CD8-positive, alpha-beta memory T cell (primary cell): ENCODE results near the gene RPL29. TPM values are rescaled to one million over a fixed set of nuclear protein-coding genes. Genes with fewer than 3 reads are reported as not detected.
"Not testable (repeated sequence)": the region's sequence is repeated elsewhere in the genome, so short reads cannot be mapped to it uniquely, and the experiment has no call there.

Source experiments
- CTCF ChIA-PET: fragments of 350-600 bp; sonication (Branson Sonifier 250); formaldehyde crosslinking; loops from one replicate; lab custom pipeline; 2021; ENCODE audit warnings: antibody characterized with exemption; lab: Charles Lee
- POLR2A ChIA-PET: fragments of 350-600 bp; sonication (Branson Sonifier 250); formaldehyde crosslinking; loops from one replicate; lab custom pipeline; 2021; ENCODE audit warnings: antibody characterized with exemption; lab: Charles Lee
- DNase-seq, 5 donors: peaks; one replicate each; pipeline versions ENCODE4 v3.0.0 to v3.0.0-alpha.2; 2020 to 2022; ENCODE audit warnings: mixed read lengths in 1 of 5
- H3K27ac ChIP-seq: one replicate; pipeline ENCODE4 v1.7.0; 2013; ENCODE audit warnings: low read depth, mild to moderate bottlenecking, low read length, moderate library complexity
- H3K27me3 ChIP-seq: 2 replicates; pipeline ENCODE4 v1.7.0; 2013; ENCODE audit warnings: low read length, mild to moderate bottlenecking; ENCODE audit not compliant: insufficient read depth, poor library complexity, severe bottlenecking
- H3K36me3 ChIP-seq: 2 replicates; pipeline ENCODE4 v1.7.0; 2013; ENCODE audit warnings: mild to moderate bottlenecking, low read length, moderate library complexity; ENCODE audit not compliant: insufficient read depth
- H3K4me1 ChIP-seq: 2 replicates; pipeline ENCODE4 v1.7.0; 2013; ENCODE audit warnings: mild to moderate bottlenecking, low read length, moderate library complexity; ENCODE audit not compliant: insufficient read depth
- H3K4me3 ChIP-seq: 2 replicates; pipeline ENCODE4 v1.7.0; 2013; ENCODE audit warnings: mild to moderate bottlenecking, low read length
- H3K9me3 ChIP-seq: 2 replicates; pipeline ENCODE4 v1.7.0; 2013; ENCODE audit warnings: mild to moderate bottlenecking, low read length
- H3K27ac Mint-ChIP-seq, 8 donors: one replicate each; pipeline ENCODE4 v1.8.0; 2020 to 2021; ENCODE audit warnings: mixed read lengths in 8 of 8, mild to moderate bottlenecking in 6 of 8, inconsistent platforms in 3 of 8, moderate library complexity in 3 of 8
- H3K27me3 Mint-ChIP-seq, 2 donors: one replicate each; pipeline ENCODE4 v1.8.0; 2020 to 2021; ENCODE audit warnings: mixed read lengths in 2 of 2, mild to moderate bottlenecking in 1 of 2, moderate library complexity in 1 of 2
- H3K36me3 Mint-ChIP-seq, 3 donors: one replicate each; pipeline ENCODE4 v1.8.0; 2020 to 2021; ENCODE audit warnings: mixed read lengths in 3 of 3, inconsistent platforms in 1 of 3, mild to moderate bottlenecking in 1 of 3
- H3K4me1 Mint-ChIP-seq, 3 donors: one replicate each; pipeline ENCODE4 v1.8.0; 2020 to 2021; ENCODE audit warnings: mixed read lengths in 3 of 3, inconsistent platforms in 1 of 3, mild to moderate bottlenecking in 1 of 3
- H3K4me3 Mint-ChIP-seq, 7 donors: one replicate each; pipeline ENCODE4 v1.8.0; 2020 to 2021; ENCODE audit warnings: mixed read lengths in 7 of 7, mild to moderate bottlenecking in 6 of 7, moderate library complexity in 4 of 7, inconsistent platforms in 2 of 7
- H3K9me3 Mint-ChIP-seq, 5 donors: one replicate each; pipeline ENCODE4 v1.8.0; 2020 to 2022; ENCODE audit warnings: mixed read lengths in 5 of 5, mild to moderate bottlenecking in 3 of 5, moderate library complexity in 2 of 5, inconsistent platforms in 1 of 5
- polyA plus RNA-seq: library from polyadenylated mRNA; unstranded; fragments of 300-500 nt; fragmentation: Illumina TruSeq; gene quantifications from one replicate; pipeline ENCODE4 v1.2.3, GENCODE V29; 2021
- total RNA-seq, 2 experiments: library from RNA; stranded (reverse); gene quantifications; one replicate each; pipeline ENCODE4 v1.2.3, GENCODE V29; 2021

The RPL29 gene
- total and polyA plus RNA-seq, 3 experiments from 2014 or later, result 1,261 to 1,382 (median 1,367) TPM

- POLR2A ChIA-PET, result interaction anchor here (0.6 to 1.4 kb wide), 2 partner anchors 122 to 146 kb away, joined by 3 to 5 read pairs; no protein-coding TSS in a partner anchor
These were observed 5.8 kb upstream of the RPL29 start for GRCh38 chr3:52001443-52001974.

GRCh38 chr3:51999846-52000245, 4.2 kb upstream of the RPL29 start:
- peaks cover 0 to 1% of the 10 kb centered on the region in 2 donors for H3K27me3 Mint-ChIP-seq
- H3K27ac Mint-ChIP-seq, result peak overlapping the region in 1 of 8 donors; percentile 78
- H3K36me3 ChIP-seq, result peaks cover 1% of the 10 kb centered on the region
- peaks cover 16% of the 10 kb centered on the region for H3K4me1 ChIP-seq
- peak overlapping the region in 1 of 7 donors; percentile 57 for H3K4me3 Mint-ChIP-seq
- POLR2A ChIA-PET, result no interaction called here
- DNase-seq, result no peak
- H3K4me3 ChIP-seq, result no peak overlapping the region
- no peak overlapping the region for H3K27ac ChIP-seq
- no peaks in the 10 kb centered on the region for H3K9me3 ChIP-seq
- no peaks in the 10 kb centered on the region for H3K27me3 ChIP-seq
- H3K4me1 Mint-ChIP-seq, result peaks cover 19 to 23% (median 20%) of the 10 kb centered on the region in 3 donors
- CTCF ChIA-PET, result interaction anchor here (3.6 to 6.1 kb wide), 3 partner anchors 57 to 144 kb away, joined by 13 to 79 read pairs (median 74); no protein-coding TSS in a partner anchor
- H3K9me3 Mint-ChIP-seq, result no peaks in the 10 kb centered on the region
- H3K36me3 Mint-ChIP-seq, result peaks cover 0 to 10% (median 3%) of the 10 kb centered on the region in 3 donors

More at GRCh38 chr3:52001443-52001974, 5.8 kb upstream of the RPL29 start:
- H3K27ac ChIP-seq, result no peak overlapping the region
- Mint-ChIP-seq H3K9me3 (no peaks in the 10 kb centered on the region), H3K27ac (peak overlapping the region in 2 of 8 donors; percentile 11 to 28), H3K36me3 (no peaks in the 10 kb centered on the region), H3K27me3 (peaks cover 0 to 1% of the 10 kb centered on the region in 2 donors), H3K4me1 (peaks cover 7 to 15% (median 10%) of the 10 kb centered on the region in 3 donors), H3K4me3 (peak overlapping the region in 2 of 7 donors; percentile 2 to 7)
- H3K36me3 ChIP-seq, result no peaks in the 10 kb centered on the region
- CTCF ChIA-PET, result interaction anchor here (0.6 to 6.1 kb wide), 34 partner anchors 10 to 445 kb away, joined by 3 to 79 read pairs (median 4); partner anchors contain the start of genes ABHD14B, DUSP7, POC1A and RRP9
- H3K9me3 ChIP-seq, result no peaks in the 10 kb centered on the region
- no peaks in the 10 kb centered on the region for H3K27me3 ChIP-seq
- H3K4me1 ChIP-seq, result peaks cover 19% of the 10 kb centered on the region
- H3K4me3 ChIP-seq, result no peak overlapping the region
- DNase-seq, result peak; percentile 80 to 92 (median 87)

- Histone ChIP-seq H3K36me3 (peaks cover 12% of the 10 kb centered on the region), H3K4me3 (no peak overlapping the region), H3K27me3 (no peaks in the 10 kb centered on the region), H3K9me3 (no peaks in the 10 kb centered on the region), H3K27ac (no peak overlapping the region), H3K4me1 (peaks cover 26% of the 10 kb centered on the region)
- no peak for DNase-seq
- Mint-ChIP-seq H3K4me3 (no peak overlapping the region), H3K9me3 (no peaks in the 10 kb centered on the region), H3K27ac (no peak overlapping the region), H3K36me3 (peaks cover 3 to 21% (median 5%) of the 10 kb centered on the region in 3 donors), H3K4me1 (peaks cover 29 to 34% (median 30%) of the 10 kb centered on the region in 3 donors), H3K27me3 (peaks cover 0 to 1% of the 10 kb centered on the region in 2 donors)
- POLR2A ChIA-PET, result no interaction called here
- CTCF ChIA-PET, result interaction anchor here (1.2 to 1.4 kb wide), 2 partner anchors 57 to 124 kb away, joined by 4 to 6 read pairs; partner anchors contain the start of gene DUSP7
These were observed 3.1 kb upstream of the RPL29 start for GRCh38 chr3:51998774-51999173.

GRCh38 chr3:51997935-51998596, 2.4 kb upstream of the RPL29 start:
- H3K9me3 ChIP-seq, result no peaks in the 10 kb centered on the region

GRCh38 chr3:51997172-51997571, 1.5 kb upstream of the RPL29 start:
- no peaks in the 10 kb centered on the region for H3K9me3 Mint-ChIP-seq
- H3K27me3 Mint-ChIP-seq, result peaks cover 0 to 1% of the 10 kb centered on the region in 2 donors
- no peak overlapping the region for H3K27ac ChIP-seq
- H3K27me3 ChIP-seq, result no peaks in the 10 kb centered on the region
- POLR2A ChIA-PET, result no interaction called here
- H3K9me3 ChIP-seq, result no peaks in the 10 kb centered on the region
- H3K27ac Mint-ChIP-seq, result peak overlapping the region in 3 of 8 donors; percentile 25 to 81 (median 33)
- peaks cover 35 to 47% (median 45%) of the 10 kb centered on the region in 3 donors for H3K4me1 Mint-ChIP-seq
- H3K4me3 ChIP-seq, result no peak overlapping the region
- peak overlapping the region in 6 of 7 donors; percentile 49 to 79 (median 62) for H3K4me3 Mint-ChIP-seq
- CTCF ChIA-PET, result no interaction called here
- peaks cover 26% of the 10 kb centered on the region for H3K4me1 ChIP-seq
- H3K36me3 Mint-ChIP-seq, result peaks cover 3 to 35% (median 5%) of the 10 kb centered on the region in 3 donors
- DNase-seq, result no peak
- peaks cover 17% of the 10 kb centered on the region for H3K36me3 ChIP-seq

More at GRCh38 chr3:51997935-51998596, 2.4 kb upstream of the RPL29 start:
- Histone ChIP-seq H3K4me1 (peaks cover 26% of the 10 kb centered on the region), H3K27me3 (no peaks in the 10 kb centered on the region), H3K36me3 (peaks cover 12% of the 10 kb centered on the region), H3K4me3 (no peak overlapping the region), H3K27ac (no peak overlapping the region)
- H3K27ac Mint-ChIP-seq, result peak overlapping the region in 1 of 8 donors; percentile 78
- POLR2A ChIA-PET, result interaction anchor here (0.5 kb wide), 1 partner anchor 254 kb away, joined by 7 read pairs; no protein-coding TSS in a partner anchor
- CTCF ChIA-PET, result interaction anchor here (1.2 to 1.4 kb wide), 2 partner anchors 58 to 125 kb away, joined by 4 to 6 read pairs; partner anchors contain the start of gene DUSP7
- DNase-seq, result no peak
- H3K36me3 Mint-ChIP-seq, result peaks cover 3 to 27% (median 5%) of the 10 kb centered on the region in 3 donors
- H3K4me1 Mint-ChIP-seq, result peaks cover 31 to 41% (median 37%) of the 10 kb centered on the region in 3 donors
- peaks cover 0 to 1% of the 10 kb centered on the region in 2 donors for H3K27me3 Mint-ChIP-seq
- H3K4me3 Mint-ChIP-seq, result peak overlapping the region in 1 of 7 donors; percentile 40
- H3K9me3 Mint-ChIP-seq, result no peaks in the 10 kb centered on the region

- POLR2A ChIA-PET, result no interaction called here
- peaks cover 0 to under 1% of the 10 kb centered on the region in 2 donors for H3K27me3 Mint-ChIP-seq
- CTCF ChIA-PET, result interaction anchor here (1.0 to 2.4 kb wide), 6 partner anchors 12 to 345 kb away, joined by 3 to 20 read pairs (median 6); partner anchors contain the start of genes ABHD14A, ABHD14B, ACY1 and PARP3
- H3K27me3 ChIP-seq, result no peaks in the 10 kb centered on the region
- H3K9me3 ChIP-seq, result no peaks in the 10 kb centered on the region
- peaks cover 30 to 49% (median 46%) of the 10 kb centered on the region in 3 donors for H3K4me1 Mint-ChIP-seq
- peak overlapping the region; percentile 94 to 100 (median 100) for H3K4me3 Mint-ChIP-seq
- peak overlapping the region; percentile 97 for H3K4me3 ChIP-seq
- H3K9me3 Mint-ChIP-seq, result no peaks in the 10 kb centered on the region
- H3K4me1 ChIP-seq, result peaks cover 17% of the 10 kb centered on the region
- no peak for DNase-seq
- H3K27ac ChIP-seq, result peak overlapping the region; percentile 91
- peaks cover 3 to 45% (median 5%) of the 10 kb centered on the region in 3 donors for H3K36me3 Mint-ChIP-seq
- peak overlapping the region; percentile 91 to 100 (median 100) for H3K27ac Mint-ChIP-seq
- peaks cover 22% of the 10 kb centered on the region for H3K36me3 ChIP-seq
These were observed 1.2 kb downstream of the RPL29 start for GRCh38 chr3:51994530-51994929.

- H3K27ac Mint-ChIP-seq, result peak overlapping the region in 6 of 8 donors; percentile 17 to 100 (median 50)
- H3K27me3 Mint-ChIP-seq, H3K27me3 ChIP-seq, H3K9me3 Mint-ChIP-seq, POLR2A ChIA-PET, H3K4me3 ChIP-seq, H3K27ac ChIP-seq, H3K9me3 ChIP-seq, DNase-seq: not testable (repeated sequence)
- CTCF ChIA-PET, result interaction anchor here (1.0 to 1.7 kb wide), 2 partner anchors 19 to 36 kb away, joined by 3 to 4 read pairs; partner anchors contain the start of gene ABHD14A
- H3K36me3 Mint-ChIP-seq, result peaks cover 3 to 45% (median 5%) of the 10 kb centered on the region in 3 donors
- H3K36me3 ChIP-seq, result peaks cover 22% of the 10 kb centered on the region
- H3K4me1 Mint-ChIP-seq, result peaks cover 30 to 49% (median 46%) of the 10 kb centered on the region in 3 donors
- peaks cover 17% of the 10 kb centered on the region for H3K4me1 ChIP-seq
- H3K4me3 Mint-ChIP-seq, result peak overlapping the region in 5 of 7 donors; percentile 48 to 97 (median 54)
These were observed 2.0 kb downstream of the RPL29 start for GRCh38 chr3:51993657-51994056.
